Epithelial cell of proximal tubule (primary cell): Measurements from ENCODE around the gene ARID3A. TPM values are rescaled to one million over a fixed set of nuclear protein-coding genes. Genes with fewer than 3 reads are reported as not detected.

ENCODE experiments used
- DNase-seq: peaks from one replicate; pipeline ENCODE4 v3.0.0-alpha.2; 2011; ENCODE audit warnings: low read depth
- H3K4me3 ChIP-seq: 2 replicates; pipeline ENCODE4 v1.5.1; 2011; ENCODE audit warnings: low read depth, mild to moderate bottlenecking, low read length
- total RNA-seq: library from RNA; depleted of rRNA; stranded (reverse); fragments of >200 nt; gene quantifications from 2 replicates; pipeline ENCODE4 v1.2.3, GENCODE V29; 2015
- TF ChIP-seq, protein P1 (sequence below): conservative IDR thresholded peaks from 2 replicates; pipeline ENCODE4 v1.5.1; 2012; ENCODE audit warnings: low read depth, mild to moderate bottlenecking, low read length

The ARID3A gene
- total RNA-seq, 1 donor from 2014 or later, result 37.0 TPM

DNA sequence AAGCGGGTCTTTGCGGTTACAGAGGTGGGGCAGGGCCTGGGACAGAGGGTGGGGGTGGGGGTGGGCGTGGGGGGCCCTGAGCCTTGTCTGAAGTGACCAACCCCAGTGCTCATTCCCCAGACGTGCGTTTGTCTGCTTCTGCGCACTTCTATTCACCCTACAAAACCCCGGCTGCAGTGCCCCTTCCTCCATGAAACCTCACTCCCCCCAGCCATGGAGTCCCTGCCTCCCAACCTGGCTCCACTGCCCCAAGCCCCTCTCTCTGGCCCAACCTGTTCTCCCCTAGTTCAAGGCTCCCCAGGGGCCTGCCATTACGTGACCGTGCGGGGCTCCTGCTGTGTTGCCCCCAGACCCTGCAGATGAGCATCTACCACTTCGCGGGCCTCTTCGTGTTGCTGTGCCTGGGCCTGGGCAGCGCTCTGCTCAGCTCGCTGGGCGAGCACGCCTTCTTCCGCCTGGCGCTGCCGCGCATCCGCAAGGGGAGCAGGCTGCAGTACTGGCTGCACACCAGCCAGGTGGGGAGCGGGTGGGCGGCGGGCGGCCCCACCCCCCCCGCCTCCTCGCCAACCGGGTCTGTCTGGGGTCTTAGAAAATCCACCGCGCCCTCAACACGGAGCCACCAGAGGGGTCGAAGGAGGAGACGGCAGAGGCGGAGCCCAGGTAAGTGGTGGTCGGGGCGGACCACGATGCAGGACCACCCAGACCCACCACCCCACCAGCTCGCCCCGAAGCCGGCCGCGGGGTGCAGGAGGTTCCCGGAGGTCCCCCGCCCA is 82.6 kb downstream of the ARID3A start:
- H3K4me3 ChIP-seq, result no peak overlapping the region
- TF ChIP-seq, protein P1, sequence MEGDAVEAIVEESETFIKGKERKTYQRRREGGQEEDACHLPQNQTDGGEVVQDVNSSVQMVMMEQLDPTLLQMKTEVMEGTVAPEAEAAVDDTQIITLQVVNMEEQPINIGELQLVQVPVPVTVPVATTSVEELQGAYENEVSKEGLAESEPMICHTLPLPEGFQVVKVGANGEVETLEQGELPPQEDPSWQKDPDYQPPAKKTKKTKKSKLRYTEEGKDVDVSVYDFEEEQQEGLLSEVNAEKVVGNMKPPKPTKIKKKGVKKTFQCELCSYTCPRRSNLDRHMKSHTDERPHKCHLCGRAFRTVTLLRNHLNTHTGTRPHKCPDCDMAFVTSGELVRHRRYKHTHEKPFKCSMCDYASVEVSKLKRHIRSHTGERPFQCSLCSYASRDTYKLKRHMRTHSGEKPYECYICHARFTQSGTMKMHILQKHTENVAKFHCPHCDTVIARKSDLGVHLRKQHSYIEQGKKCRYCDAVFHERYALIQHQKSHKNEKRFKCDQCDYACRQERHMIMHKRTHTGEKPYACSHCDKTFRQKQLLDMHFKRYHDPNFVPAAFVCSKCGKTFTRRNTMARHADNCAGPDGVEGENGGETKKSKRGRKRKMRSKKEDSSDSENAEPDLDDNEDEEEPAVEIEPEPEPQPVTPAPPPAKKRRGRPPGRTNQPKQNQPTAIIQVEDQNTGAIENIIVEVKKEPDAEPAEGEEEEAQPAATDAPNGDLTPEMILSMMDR, result no peak
- DNase-seq, result no peak

- DNase-seq, result no peak
- no peak overlapping the region for H3K4me3 ChIP-seq
- TF ChIP-seq, protein P1, result no peak
These were observed 83.5 kb downstream of the ARID3A start for GRCh38 chr19:1009041-1009980.

DNA sequence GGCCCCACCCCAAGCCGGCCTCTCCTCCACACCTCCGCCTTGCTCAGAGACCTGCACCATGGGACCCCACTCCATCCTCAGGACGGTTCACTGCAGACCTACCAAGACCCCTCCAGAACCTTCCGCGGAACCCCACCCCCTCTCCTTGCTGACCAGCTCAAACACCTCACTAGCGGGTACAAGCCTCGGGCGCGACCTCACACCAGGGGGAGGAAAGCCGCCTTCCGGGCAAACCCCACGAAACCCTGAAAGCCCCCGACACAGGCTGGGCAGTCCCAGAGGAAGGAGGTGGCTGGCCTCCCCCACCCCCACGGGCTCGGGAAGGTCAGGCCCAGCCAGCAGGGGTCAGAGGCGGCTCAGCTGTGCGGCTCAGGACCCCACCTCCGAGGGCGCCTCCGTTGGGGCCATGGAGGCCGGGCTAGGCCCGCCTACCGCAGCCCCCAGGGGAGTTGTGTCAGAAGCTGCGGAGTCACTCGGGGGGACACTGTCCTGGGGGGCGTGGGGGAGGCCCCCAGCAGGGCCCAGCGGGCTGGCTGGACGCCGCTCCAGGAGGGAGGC is 84.2 kb downstream of the ARID3A start:
- no peak overlapping the region for H3K4me3 ChIP-seq
- no peak for DNase-seq
- TF ChIP-seq, protein P1, result no peak

DNA sequence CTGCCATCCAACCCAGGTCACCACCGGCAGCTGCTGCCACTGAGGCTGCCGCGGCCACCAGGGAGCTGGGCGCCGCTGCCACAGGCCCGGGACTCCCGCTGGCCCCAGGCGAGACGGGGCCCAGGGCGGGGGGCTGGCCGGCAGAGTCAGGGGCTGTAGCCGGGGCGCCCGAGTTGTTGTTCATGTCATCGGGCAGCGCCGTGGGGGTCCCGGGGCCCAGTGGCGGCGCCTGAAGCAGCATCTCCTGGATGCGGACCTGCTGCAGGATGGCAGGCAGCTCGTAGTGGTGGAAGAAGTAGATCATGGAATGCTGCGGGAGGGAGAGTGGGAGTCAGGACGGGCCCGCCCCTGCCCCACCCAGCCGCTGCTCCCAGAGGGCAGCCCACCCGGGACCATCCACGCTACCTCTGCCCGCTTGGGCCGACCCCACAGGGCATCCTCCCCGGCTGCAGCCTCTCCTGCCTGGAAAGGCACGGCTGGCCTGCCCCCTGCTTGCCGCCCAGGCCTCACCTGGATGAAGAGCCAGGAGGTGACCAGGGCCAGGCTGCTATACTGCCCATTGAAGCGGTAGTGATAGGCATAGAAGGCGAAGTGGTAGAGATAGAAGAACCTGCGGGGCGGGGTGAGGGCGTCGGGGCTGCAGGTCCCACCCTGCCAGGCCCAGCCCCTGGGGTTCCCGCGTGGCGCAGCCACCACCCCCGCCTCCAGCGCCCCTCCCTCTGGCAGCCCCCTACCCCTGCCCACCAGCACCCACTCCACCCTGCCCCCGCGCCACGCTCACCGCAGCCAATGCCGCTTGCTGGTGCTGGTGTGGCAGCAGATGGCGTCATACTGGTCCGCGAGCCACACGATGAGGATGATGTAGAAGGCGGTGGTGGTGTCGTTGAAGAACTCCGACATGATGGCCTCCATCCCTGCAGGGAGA is 85.0 kb downstream of the ARID3A start:
- no peak overlapping the region for H3K4me3 ChIP-seq
- DNase-seq, result no peak
- TF ChIP-seq, protein P1, result no peak

- TF ChIP-seq, protein P1, result no peak
- no peak overlapping the region for H3K4me3 ChIP-seq
- DNase-seq, result no peak
These were observed 86.0 kb downstream of the ARID3A start for GRCh38 chr19:1011831-1012333.

DNA sequence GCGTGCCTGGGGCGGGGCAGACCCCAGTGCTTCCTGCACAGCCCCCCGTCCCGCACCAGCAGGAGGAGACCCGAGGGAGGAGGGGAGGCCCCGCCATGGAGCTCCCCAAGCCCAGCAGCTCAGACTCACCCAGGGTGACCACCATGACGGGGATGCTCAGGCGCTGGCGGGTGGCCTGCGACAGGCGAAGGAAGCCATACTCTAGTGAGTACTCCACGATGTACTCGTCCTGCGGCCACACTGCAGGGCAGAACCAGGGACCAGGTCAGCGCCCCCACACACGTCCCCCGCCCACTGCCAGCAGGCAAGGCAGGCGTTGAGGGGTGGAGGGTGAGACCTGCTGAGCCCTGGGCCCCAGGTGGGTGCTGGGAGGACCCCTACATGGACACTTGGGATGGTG is 86.5 kb downstream of the ARID3A start:
- no peak for DNase-seq
- TF ChIP-seq, protein P1, result no peak
- no peak overlapping the region for H3K4me3 ChIP-seq
